ENCODE measurements around the gene FRZB. TPM values are rescaled to one million over a fixed set of nuclear protein-coding genes. Genes with fewer than 3 reads are reported as not detected.

The FRZB gene
- total and polyA plus RNA-seq, 9 of the 15 experiments (the other 6 are each of a cell fraction or from before 2014, with no cell fraction given), result 0.01 to 0.05 (median 0.03) TPM; not detected in 6

- Histone ChIP-seq H3K4me3 (no peak overlapping the region), H3K9ac (ENCODE audit: insufficient read depth in 1 of 2, low read depth in 2 of 2, low read length in 2 of 2) (no peak overlapping the region), H3K4me1 (replicated peaks in 1 of 2; ENCODE audit: control insufficient read depth in 2 of 2, insufficient read depth in 2 of 2, low read length in 2 of 2) (no peaks in the 10 kb centered on the region), H3K36me3 (ENCODE audit: control insufficient read depth, insufficient read depth, low read length) (no peaks in the 10 kb centered on the region), H4K20me1 (replicated peaks; ENCODE audit: control insufficient read depth, insufficient read depth, low read length) (no peaks in the 10 kb centered on the region), H3K4me2 (ENCODE audit: insufficient read depth, low read length) (no peak overlapping the region), H3K27ac (ENCODE audit: extremely low read depth, low read depth, low read length) (no peak overlapping the region), H3K9me3 (replicated peaks; ENCODE audit: control insufficient read depth, insufficient read depth, low read depth, low read length) (no peaks in the 10 kb centered on the region), H3K27me3 (ENCODE audit: control insufficient read depth in 2 of 2, insufficient read depth in 2 of 2, low read length in 2 of 2) (peaks cover 3 to 12% of the 10 kb centered on the region in 2 experiments; a peak in 4 of 5 replicates), H3K9me1 (ENCODE audit: control insufficient read depth, insufficient read depth, low read length) (no peaks in the 10 kb centered on the region), H2AFZ (ENCODE audit: low read depth, low read length) (no peak overlapping the region), H3K79me2 (ENCODE audit: control insufficient read depth, insufficient read depth, low read length) (no peaks in the 10 kb centered on the region)
- in situ Hi-C loops (cut with MboI), result no loop called here
- TF ChIP-seq POLR2AphosphoS2 (IDR thresholded peaks at IDR 0.05; ENCODE audit: low read length) (no peak), ZBTB11 (CRISPR knock-in tag; IDR thresholded peaks at IDR 0.05) (no peak), GATAD2A (IDR thresholded peaks at IDR 0.05) (no peak), ZNF586 (CRISPR knock-in tag; conservative IDR thresholded peaks at IDR 0.05) (no peak), PRPF4 (IDR thresholded peaks at IDR 0.05; ENCODE audit: insufficient read depth, low read depth, low read length, poor library complexity, severe bottlenecking) (no peak), ZNF668 (CRISPR knock-in tag; IDR thresholded peaks at IDR 0.05) (no peak), ZFX (CRISPR knock-in tag; IDR thresholded peaks at IDR 0.05) (no peak), CCNT2 (IDR thresholded peaks at IDR 0.05; ENCODE audit: borderline replicate concordance, extremely low read depth, insufficient read length, low read depth, low read length) (no peak), KDM2B (CRISPR knock-in tag; IDR thresholded peaks at IDR 0.05) (no peak), ZNF124 (CRISPR knock-in tag; IDR thresholded peaks at IDR 0.05) (no peak), RAD51 (IDR thresholded peaks at IDR 0.05; ENCODE audit: borderline replicate concordance, low read depth) (no peak), MED1 (CRISPR knock-in tag; IDR thresholded peaks at IDR 0.05; ENCODE audit: borderline replicate concordance) (no peak), LARP7 (IDR thresholded peaks at IDR 0.05) (no peak), HDAC6 (IDR thresholded peaks at IDR 0.05; ENCODE audit: low read depth, low read length) (no peak), RFX5 (IDR thresholded peaks at IDR 0.05; ENCODE audit: low read depth, low read length) (no peak), FOXA3 (CRISPR knock-in tag; conservative IDR thresholded peaks at IDR 0.05 in 1 of 2, IDR thresholded peaks at IDR 0.05 in 1 of 2) (no peak), TAF1 (IDR thresholded peaks at IDR 0.05; ENCODE audit: control insufficient read depth, extremely low read depth, insufficient read depth, low read length, severe bottlenecking) (no peak), ZZZ3 (IDR thresholded peaks at IDR 0.05) (no peak)
- TF ChIP-seq, protein P1, sequence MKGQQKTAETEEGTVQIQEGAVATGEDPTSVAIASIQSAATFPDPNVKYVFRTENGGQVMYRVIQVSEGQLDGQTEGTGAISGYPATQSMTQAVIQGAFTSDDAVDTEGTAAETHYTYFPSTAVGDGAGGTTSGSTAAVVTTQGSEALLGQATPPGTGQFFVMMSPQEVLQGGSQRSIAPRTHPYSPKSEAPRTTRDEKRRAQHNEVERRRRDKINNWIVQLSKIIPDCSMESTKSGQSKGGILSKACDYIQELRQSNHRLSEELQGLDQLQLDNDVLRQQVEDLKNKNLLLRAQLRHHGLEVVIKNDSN (CRISPR knock-in tag; IDR thresholded peaks at IDR 0.05), result no peak
- BruUV-seq (replicated peaks), result no TSS peak
- ChIA-PET POLR2A (no interaction called here), CTCF (ENCODE audit: low intra/inter-chr PET ratio) (no interaction called here)
- ATAC-seq (no peak), DNase-seq (ENCODE audit: extremely low read depth in 1 of 4, low spot score in 3 of 4) (no peak), FAIRE-seq (no peak)
- intact Hi-C loops (cut with micrococcal nuclease), result no loop called here
- 2% methylated on average over 2 of the region's 2 CpGs for WGBS (ENCODE audit: insufficient coverage, low coverage, missing lambda C conversion rate)
Observed at GRCh38 chr2:182798736-182799135, 67.7 kb downstream of the FRZB start.

Measured in K562 (cell line).